ENCODE data around the gene SPDYC. TPM values are rescaled to one million over a fixed set of nuclear protein-coding genes. Genes with fewer than 3 reads are reported as not detected.

SPDYC gene
- total RNA-seq, 2 donors from 2014 or later, result not detected

DNA sequence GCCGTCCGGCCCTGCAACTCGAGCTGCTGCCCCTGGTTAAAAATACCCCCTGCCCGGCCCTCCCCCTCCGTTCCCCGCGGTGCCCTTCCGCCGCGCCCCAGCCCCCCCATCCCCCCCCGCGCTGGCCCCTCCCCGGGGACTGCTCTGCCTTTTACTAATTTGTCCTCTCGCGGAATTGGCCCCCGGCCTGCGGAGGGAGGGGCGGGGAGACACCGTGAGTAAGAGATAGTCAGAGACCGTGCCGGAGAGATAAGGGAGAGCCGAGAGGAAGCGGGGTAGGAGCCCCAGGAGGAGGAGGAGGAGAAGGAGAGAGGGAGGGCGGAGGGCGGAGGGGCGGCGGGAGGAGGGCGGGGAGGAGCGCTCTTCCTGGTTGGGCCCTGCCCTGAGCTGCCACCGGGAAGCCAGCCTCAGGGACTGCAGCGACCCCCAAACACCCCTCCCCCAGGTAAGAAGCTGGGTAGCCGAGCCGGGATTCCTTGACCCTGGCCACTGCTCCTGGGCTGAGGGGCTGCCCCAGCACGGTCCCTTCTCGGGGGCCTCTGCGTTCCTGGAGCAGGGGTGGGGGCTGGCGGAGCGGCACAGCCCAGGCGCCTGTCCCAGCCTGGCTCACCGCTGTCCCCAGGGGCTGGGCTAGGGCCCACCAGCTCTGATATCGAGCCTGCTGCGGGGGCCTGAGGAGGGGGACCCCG lies 11.7 kb downstream of the SPDYC start, which contains the start of gene CAPN1:
Gene CAPN1 (plus strand): TSS at position 360 of the 689 bp plus-strand sequence. CDS start 774 bp downstream, outside the sequence.
- Histone ChIP-seq H3K9me3 (no peaks in the 10 kb centered on the region), H3K27ac (peak within 1 kb of the TSS; percentile 89), H3K27me3 (replicated peaks; ENCODE audit: insufficient read depth) (no peaks in the 10 kb centered on the region), H3K4me1 (ENCODE audit: control insufficient read depth in 1 of 2, low read depth in 2 of 2) (peaks cover 15 to 26% of the 10 kb centered on the region in 2 donors), H3K4me3 (peak within 1 kb of the TSS; percentile 96), H3K36me3 (peaks cover 17% of the 10 kb centered on the region)
- TF ChIP-seq, protein P1, sequence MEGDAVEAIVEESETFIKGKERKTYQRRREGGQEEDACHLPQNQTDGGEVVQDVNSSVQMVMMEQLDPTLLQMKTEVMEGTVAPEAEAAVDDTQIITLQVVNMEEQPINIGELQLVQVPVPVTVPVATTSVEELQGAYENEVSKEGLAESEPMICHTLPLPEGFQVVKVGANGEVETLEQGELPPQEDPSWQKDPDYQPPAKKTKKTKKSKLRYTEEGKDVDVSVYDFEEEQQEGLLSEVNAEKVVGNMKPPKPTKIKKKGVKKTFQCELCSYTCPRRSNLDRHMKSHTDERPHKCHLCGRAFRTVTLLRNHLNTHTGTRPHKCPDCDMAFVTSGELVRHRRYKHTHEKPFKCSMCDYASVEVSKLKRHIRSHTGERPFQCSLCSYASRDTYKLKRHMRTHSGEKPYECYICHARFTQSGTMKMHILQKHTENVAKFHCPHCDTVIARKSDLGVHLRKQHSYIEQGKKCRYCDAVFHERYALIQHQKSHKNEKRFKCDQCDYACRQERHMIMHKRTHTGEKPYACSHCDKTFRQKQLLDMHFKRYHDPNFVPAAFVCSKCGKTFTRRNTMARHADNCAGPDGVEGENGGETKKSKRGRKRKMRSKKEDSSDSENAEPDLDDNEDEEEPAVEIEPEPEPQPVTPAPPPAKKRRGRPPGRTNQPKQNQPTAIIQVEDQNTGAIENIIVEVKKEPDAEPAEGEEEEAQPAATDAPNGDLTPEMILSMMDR (IDR thresholded peaks at IDR 0.05), result no peak
- ATAC-seq (ENCODE audit: insufficient number of reproducible peaks, low FRiP score, low read depth) (peak; percentile 43), DNase-seq (ENCODE audit: low spot score) (peak; percentile 82)

DNA sequence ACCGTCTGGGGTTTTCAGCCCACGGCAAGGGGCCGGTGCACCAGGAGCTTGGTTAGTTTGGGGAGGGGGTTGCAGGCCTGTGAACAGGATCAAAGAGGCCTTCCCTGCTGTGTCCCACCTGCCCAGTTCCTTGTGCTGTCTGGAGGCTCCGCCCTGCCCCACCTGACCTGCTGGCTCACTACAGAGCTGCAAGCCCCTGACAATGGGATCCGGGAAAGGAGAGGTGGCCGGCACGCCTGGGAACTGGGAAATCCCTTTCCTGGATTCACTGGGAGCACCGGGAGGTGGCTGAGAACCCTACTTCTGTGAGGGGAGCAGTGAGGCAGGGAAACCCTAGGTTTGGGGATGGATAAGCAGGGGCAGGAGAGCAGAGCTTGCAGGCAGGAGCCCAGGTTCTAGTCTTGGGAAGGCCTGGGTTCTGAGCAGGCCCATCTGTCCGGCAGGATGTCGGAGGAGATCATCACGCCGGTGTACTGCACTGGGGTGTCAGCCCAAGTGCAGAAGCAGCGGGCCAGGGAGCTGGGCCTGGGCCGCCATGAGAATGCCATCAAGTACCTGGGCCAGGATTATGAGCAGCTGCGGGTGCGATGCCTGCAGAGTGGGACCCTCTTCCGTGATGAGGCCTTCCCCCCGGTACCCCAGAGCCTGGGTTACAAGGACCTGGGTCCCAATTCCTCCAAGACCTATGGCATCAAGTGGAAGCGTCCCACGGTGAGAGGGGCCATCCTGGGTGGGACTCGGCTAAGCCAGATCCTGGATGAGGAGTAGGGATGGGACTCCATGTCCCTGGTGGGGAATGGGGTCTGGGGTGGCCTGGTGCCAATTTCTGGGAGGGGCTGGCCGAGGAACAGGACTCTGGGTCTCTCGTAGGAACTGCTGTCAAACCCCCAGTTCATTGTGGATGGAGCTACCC lies 12.5 kb downstream of the SPDYC start:
- H3K36me3 ChIP-seq, result peaks cover 24% of the 10 kb centered on the region
- no peaks in the 10 kb centered on the region for H3K9me3 ChIP-seq
- H3K27me3 ChIP-seq (replicated peaks; ENCODE audit: insufficient read depth), result no peaks in the 10 kb centered on the region
- TF ChIP-seq, protein P1 (IDR thresholded peaks at IDR 0.05), result no peak
- DNase-seq (ENCODE audit: low spot score), result no peak
- H3K27ac ChIP-seq, result peak overlapping the region; percentile 89
- ATAC-seq (ENCODE audit: insufficient number of reproducible peaks, low FRiP score, low read depth), result no peak
- H3K4me3 ChIP-seq, result peak overlapping the region; percentile 96
- peaks cover 15 to 26% of the 10 kb centered on the region in 2 donors for H3K4me1 ChIP-seq (ENCODE audit: control insufficient read depth in 1 of 2, low read depth in 2 of 2)

DNA sequence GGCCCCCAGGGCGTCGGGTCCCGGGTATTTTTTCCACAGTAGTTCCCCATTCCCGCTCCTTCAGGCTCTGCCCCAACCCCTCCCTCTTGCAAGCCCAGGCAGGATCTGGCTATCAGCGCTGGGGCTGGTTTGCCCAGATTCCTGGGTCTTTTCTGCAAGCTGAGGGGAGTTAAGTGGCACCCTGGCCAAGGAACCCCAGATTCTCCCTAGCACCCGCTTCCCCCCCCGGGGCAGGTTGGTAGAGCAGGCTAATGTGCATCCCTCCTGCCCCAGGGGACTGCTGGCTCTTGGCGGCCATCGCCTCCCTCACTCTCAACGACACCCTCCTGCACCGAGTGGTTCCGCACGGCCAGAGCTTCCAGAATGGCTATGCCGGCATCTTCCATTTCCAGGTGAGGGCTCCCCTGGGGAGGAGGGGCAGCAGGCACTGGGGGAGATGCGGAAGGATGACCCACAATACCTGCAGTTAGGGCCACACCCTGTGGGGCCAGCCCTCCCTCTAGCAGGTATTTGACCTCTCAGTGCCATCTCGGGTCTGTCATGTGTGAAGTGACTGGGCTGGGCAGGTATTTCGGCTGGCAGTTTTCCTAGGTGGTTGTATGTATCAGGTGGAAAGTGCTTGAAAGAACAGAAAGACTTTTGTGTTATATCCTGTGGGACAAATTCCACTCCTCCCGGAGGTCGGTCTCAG lies 13.3 kb downstream of the SPDYC start:
- DNase-seq (ENCODE audit: low spot score), result no peak
- H3K4me1 ChIP-seq (ENCODE audit: control insufficient read depth in 1 of 2, low read depth in 2 of 2), result peaks cover 15 to 26% of the 10 kb centered on the region in 2 donors
- H3K27me3 ChIP-seq (replicated peaks; ENCODE audit: insufficient read depth), result no peaks in the 10 kb centered on the region
- H3K27ac ChIP-seq, result peak overlapping the region in 1 of 2 donors; percentile 21
- no peak for ATAC-seq (ENCODE audit: insufficient number of reproducible peaks, low FRiP score, low read depth)
- H3K9me3 ChIP-seq, result no peaks in the 10 kb centered on the region
- H3K4me3 ChIP-seq, result peak overlapping the region; percentile 96
- H3K36me3 ChIP-seq, result peaks cover 32% of the 10 kb centered on the region
- TF ChIP-seq, protein P1 (IDR thresholded peaks at IDR 0.05), result no peak

DNA sequence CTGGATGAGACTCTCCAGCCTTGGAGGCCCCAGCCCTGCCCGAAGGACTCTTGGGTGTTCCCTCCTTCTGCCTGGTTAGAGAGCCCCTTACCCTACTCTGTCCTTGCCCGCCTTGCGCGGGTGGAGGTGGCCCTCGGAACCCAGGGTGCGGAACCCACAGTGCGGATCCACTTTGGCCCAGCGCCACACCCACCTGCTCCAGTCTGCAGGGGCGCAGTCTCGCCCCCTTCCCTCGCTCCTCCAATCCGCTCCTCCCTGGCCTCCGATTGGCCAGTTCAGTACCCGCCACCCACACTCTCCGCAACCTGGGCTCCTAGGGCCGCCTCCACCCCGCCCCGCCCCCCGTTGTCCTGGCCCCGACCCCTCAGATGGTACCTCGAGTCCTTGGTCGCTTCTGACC lies 14.1 kb downstream of the SPDYC start:
- Histone ChIP-seq H3K4me1 (ENCODE audit: control insufficient read depth in 1 of 2, low read depth in 2 of 2) (peaks cover 15 to 26% of the 10 kb centered on the region in 2 donors), H3K27me3 (replicated peaks; ENCODE audit: insufficient read depth) (no peaks in the 10 kb centered on the region), H3K36me3 (peaks cover 40% of the 10 kb centered on the region), H3K9me3 (no peaks in the 10 kb centered on the region), H3K4me3 (no peak overlapping the region), H3K27ac (no peak overlapping the region)
- ATAC-seq (ENCODE audit: insufficient number of reproducible peaks, low FRiP score, low read depth) (no peak), DNase-seq (ENCODE audit: low spot score) (no peak)
- TF ChIP-seq, protein P1 (IDR thresholded peaks at IDR 0.05), result no peak
